Cardiac muscle cell (in vitro differentiated cells and primary cell): ENCODE measurements around the gene TNF. TPM values are rescaled to one million over a fixed set of nuclear protein-coding genes. Genes with fewer than 3 reads are reported as not detected.
A peak's percentile ranks its signal among the peaks of the same experiment; 100 is the strongest.

Source experiments
- DNase-seq, 2 donors: peaks; one replicate each; pipeline versions ENCODE4 v3.0.0 to v3.0.0-alpha.2; 2010 to 2017; ENCODE audit warnings: low read depth in 1 of 2, low spot score in 1 of 2
- H3K27ac ChIP-seq: fragments of 200-600 bp; sonication (generic); 2 replicates; pipeline ENCODE4 v1.5.1; 2016
- H3K27me3 ChIP-seq: fragments of 200-600 bp; sonication (generic); 2 replicates; pipeline ENCODE4 v1.6.0; 2016; ENCODE audit warnings: control low read depth
- H3K36me3 ChIP-seq: fragments of 200-600 bp; sonication (generic); 2 replicates; pipeline ENCODE4 v1.5.1; 2016; ENCODE audit warnings: control low read depth
- H3K4me1 ChIP-seq: fragments of 200-600 bp; sonication (generic); 2 replicates; pipeline ENCODE4 v1.8.1; 2017; ENCODE audit warnings: low read depth, mild to moderate bottlenecking, mixed run types
- H3K4me3 ChIP-seq: fragments of 200-600 bp; sonication (generic); 2 replicates; pipeline ENCODE4 v1.5.1; 2016; ENCODE audit warnings: mild to moderate bottlenecking
- H3K9me3 ChIP-seq: fragments of 200-600 bp; sonication (generic); 2 replicates; pipeline ENCODE4 v1.5.1; 2017; ENCODE audit warnings: low read depth, mild to moderate bottlenecking, control low read depth
- CTCF ChIP-seq: IDR thresholded peaks from 2 replicates; pipeline ENCODE4 v1.5.1; 2012; ENCODE audit warnings: low read depth, mild to moderate bottlenecking, low read length
- polyA plus RNA-seq: library from polyadenylated mRNA; unstranded; fragments of >200 nt; fragmentation: Nextera tagmentation; extraction: Ambion mirVana; gene quantifications from 2 replicates; pipeline ENCODE4 v1.2.1, GENCODE V29; 2016
- total RNA-seq: library from RNA; depleted of rRNA; stranded (reverse); fragments of >200 nt; gene quantifications from 2 replicates; pipeline ENCODE4 v1.2.3, GENCODE V29; 2016

TNF gene
- total and polyA plus RNA-seq, 2 experiments from 2014 or later = not detected

GRCh38 chr6:31530659-31531058, 44.7 kb upstream of the TNF start:
- Histone ChIP-seq H3K27ac (no peak overlapping the region), H3K27me3 (no peaks in the 10 kb centered on the region), H3K4me1 (no peaks in the 10 kb centered on the region), H3K4me3 (no peak overlapping the region), H3K9me3 (no peaks in the 10 kb centered on the region), H3K36me3 (peaks cover 54% of the 10 kb centered on the region)
- TF ChIP-seq CTCF = no peak
- DNase-seq = no peak

- Histone ChIP-seq H3K27ac (no peak overlapping the region), H3K9me3 (no peaks in the 10 kb centered on the region), H3K4me3 (no peak overlapping the region), H3K36me3 (peaks cover 59% of the 10 kb centered on the region), H3K27me3 (no peaks in the 10 kb centered on the region), H3K4me1 (no peaks in the 10 kb centered on the region)
- DNase-seq = no peak
- no peak for TF ChIP-seq CTCF
These were observed 44.2 kb upstream of the TNF start for GRCh38 chr6:31531162-31531561.

- Histone ChIP-seq H3K9me3 (no peaks in the 10 kb centered on the region), H3K27me3 (no peaks in the 10 kb centered on the region), H3K27ac (peak overlapping the region; percentile 68), H3K4me1 (no peaks in the 10 kb centered on the region), H3K4me3 (no peak overlapping the region), H3K36me3 (peaks cover 67% of the 10 kb centered on the region)
- TF ChIP-seq CTCF = no peak
- DNase-seq = no peak
These were observed 43.4 kb upstream of the TNF start for GRCh38 chr6:31531771-31532643.

GRCh38 chr6:31532644-31533454, 42.5 kb upstream of the TNF start:
- no peak for DNase-seq
- Histone ChIP-seq H3K4me3 (no peak overlapping the region), H3K4me1 (no peaks in the 10 kb centered on the region), H3K27ac (peak overlapping the region; percentile 68), H3K9me3 (no peaks in the 10 kb centered on the region), H3K36me3 (peaks cover 73% of the 10 kb centered on the region), H3K27me3 (no peaks in the 10 kb centered on the region)
- TF ChIP-seq CTCF = no peak

GRCh38 chr6:31533455-31533841, 41.9 kb upstream of the TNF start:
- Histone ChIP-seq H3K4me3 (no peak overlapping the region), H3K27ac (peak overlapping the region; percentile 68), H3K27me3 (no peaks in the 10 kb centered on the region), H3K36me3 (peaks cover 77% of the 10 kb centered on the region), H3K4me1 (no peaks in the 10 kb centered on the region), H3K9me3 (no peaks in the 10 kb centered on the region)
- DNase-seq = no peak
- no peak for TF ChIP-seq CTCF
